NB4 (cell line): ENCODE measurements around the gene VAPB.

Experiments used
- CTCF ChIP-seq: IDR thresholded peaks from one replicate; pipeline ENCODE4 v1.5.1; 2012; ENCODE audit warnings: low read depth, low read length
- POLR2A ChIP-seq: IDR thresholded peaks from 2 replicates; pipeline ENCODE4 v1.6.1; 2011; ENCODE audit warnings: mild to moderate bottlenecking; ENCODE audit not compliant: insufficient read length; ENCODE audit errors: extremely low read depth
- TF ChIP-seq, protein P1 (sequence below): IDR thresholded peaks from 2 replicates; pipeline ENCODE4 v1.6.1; 2011; ENCODE audit warnings: low read depth, low read length

GRCh38 chr20:58389324-58389967, 417 bp downstream of the VAPB start:
- no peak for TF ChIP-seq CTCF
- TF ChIP-seq POLR2A, result peak; percentile 35
- TF ChIP-seq, protein P1, sequence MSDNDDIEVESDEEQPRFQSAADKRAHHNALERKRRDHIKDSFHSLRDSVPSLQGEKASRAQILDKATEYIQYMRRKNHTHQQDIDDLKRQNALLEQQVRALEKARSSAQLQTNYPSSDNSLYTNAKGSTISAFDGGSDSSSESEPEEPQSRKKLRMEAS, result no peak; the same call in 1 of the 2 replicates
